Femur (tissue), 1 donor: ENCODE data around the gene SEC14L1.
"Not testable (repeated sequence)": the region's sequence is repeated elsewhere in the genome, so short reads cannot be mapped to it uniquely, and the experiment has no call there.

Experiments used
- DNase-seq: peaks from one replicate; pipeline ENCODE4 v3.0.0-alpha.2; 2017

SEC14L1 gene

DNA sequence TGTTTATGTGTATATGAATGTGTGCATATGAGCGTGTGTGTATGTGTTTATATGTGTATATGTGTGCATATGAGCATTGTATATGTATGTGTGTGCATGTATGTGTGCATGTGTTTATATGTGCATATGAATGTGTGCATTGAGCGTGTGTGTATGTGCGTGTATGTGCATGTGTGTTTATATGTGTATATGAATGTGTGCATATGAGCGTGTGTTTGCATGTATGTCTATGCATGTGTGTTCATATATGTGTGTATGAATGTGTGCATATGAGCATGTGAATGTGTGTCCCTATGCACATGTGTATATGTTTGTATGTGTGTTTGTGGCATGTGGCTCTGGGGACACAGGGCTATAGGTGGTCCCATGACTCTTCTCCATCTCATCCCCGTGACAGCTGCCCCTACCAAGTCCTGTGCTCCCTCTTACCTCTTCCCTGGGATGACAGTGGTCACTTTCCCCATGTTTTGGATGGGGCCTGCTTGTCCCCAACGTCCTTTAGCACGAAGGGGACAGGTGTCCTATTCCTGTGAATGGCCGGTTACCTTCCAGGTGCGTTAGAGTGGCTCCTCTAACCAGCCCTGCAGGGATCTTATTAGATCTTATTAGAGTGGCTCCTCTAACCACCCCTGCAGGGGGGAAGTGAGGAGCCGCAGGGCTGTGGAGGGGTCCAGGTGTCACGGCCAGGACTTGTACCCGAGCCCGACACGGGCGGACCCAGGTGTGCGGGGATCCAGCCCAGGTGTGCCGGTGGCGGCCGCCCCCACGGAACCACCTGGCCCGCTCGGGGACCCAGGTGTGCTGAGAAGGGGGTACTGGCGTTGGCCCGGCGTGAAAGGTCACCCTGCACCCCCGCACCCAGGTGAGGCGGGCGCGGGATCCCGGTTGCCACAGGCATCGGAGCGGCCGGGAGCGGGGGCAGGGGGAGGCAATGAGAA is 105.6 kb downstream of the SEC14L1 start:
- no peak for DNase-seq

DNA sequence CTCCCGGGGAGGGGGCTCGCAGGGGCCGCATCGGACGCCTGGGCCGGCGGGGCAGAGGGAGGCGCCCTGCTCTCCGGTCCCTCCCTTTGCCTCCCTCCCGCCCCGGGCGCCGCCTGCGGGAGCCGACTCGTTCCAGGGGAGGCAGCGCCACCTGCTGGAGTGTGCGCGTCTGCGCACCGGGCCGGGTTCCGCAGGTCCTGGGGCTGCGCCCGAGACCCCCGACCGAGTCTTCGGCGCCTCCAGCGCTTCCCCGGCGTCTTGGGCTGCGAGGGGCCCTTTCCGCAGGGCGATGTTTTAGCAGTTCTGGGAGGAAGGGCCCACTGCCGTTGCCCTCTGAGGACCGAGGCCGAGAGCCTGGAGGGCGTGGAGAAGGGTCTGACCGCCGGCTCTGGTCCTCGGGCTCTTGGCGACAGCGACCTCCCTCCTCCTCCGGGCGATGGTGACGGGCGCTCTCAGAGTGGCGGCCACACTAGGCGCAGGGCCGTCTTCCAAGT is 106.3 kb downstream of the SEC14L1 start:
- DNase-seq: peak; percentile 91

DNA sequence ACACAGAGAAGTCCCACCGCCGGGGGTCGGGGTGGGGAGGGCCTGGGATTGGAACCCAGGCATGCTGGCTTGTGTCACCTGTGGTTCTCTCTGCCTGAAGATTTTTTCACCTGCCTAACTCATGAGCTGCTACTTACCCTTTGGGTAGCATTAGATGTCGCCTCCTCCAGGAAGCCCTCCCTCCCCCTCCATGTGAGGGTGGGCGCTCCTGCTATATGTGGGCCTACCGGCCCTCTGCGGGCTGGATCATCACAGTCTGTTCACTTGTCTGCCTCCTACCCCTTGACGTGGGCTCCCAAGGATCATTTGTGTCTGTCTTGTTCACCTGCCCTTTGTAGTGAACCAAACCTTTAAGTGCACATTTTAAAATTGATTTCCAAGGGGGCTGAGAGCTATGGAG is 106.8 kb downstream of the SEC14L1 start:
- no peak for DNase-seq

DNA sequence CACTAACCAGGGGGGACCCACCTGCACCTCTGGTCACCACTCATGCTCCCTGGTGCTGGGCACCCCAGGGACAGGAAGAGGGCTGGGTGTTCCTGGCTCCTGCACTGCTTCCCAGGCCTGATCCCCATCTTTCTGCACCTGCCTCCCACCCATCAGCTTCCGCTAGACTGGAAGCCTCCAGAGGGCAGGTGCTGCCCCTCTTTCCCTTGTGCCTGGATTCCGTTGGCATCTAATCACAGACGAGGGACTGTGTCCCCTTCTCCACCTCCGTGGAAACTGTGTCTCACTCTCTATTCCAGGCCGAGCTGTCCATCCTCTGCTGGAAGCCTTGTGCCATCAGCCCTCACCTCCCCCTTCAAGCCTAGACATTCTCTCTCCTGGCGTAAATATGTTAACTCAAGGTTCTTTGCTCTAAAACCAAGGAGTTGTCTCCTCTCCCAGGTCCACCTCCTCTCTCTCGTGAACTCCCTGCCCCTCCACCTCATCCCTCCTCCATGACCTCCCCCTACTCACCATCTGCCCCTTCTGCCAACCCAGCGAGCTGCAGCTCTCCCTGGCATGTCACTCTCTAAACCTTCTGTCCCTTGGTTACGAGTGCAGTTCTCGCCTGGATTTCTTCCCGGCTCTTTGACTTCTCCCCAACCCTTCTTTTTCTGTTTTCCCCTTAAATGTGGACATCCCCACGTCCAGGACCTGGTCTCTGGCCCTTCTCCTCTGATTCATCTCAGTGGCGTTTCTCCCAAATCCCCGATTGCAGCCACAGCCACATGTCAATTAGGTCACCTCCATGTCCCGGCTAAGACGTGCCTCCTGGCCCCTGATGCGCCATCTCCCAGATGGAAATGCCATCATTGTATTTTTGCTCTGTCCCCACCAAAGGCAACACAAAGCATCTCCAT is 107.7 kb downstream of the SEC14L1 start:
- no peak for DNase-seq

DNA sequence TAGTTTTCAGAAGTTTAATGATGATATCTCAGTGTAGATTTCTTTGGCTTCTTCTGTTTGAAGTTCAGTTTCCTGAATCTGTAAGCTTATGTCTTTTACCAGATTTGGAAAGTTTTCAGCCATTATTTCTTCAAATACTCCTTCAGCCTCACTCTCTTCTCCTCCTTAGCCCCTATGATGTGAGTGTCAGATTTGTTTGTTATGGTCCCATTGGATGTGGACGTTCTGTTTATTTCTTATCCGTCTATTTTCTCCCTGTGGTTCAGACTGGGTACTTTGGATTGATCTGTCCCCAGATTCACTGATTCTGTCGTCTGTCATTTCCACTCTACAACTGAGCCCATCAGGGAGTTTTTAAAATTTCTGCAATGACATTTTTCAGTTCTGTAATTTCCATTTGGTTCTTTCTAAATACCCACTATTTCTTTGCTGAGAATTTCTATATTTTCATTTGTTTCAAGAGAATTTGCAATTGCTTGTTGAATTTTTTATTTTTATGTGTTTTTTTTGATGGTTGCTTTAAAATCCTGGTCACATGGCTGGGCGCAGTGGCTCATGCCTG is 110.9 kb downstream of the SEC14L1 start:
- no peak for DNase-seq

DNA sequence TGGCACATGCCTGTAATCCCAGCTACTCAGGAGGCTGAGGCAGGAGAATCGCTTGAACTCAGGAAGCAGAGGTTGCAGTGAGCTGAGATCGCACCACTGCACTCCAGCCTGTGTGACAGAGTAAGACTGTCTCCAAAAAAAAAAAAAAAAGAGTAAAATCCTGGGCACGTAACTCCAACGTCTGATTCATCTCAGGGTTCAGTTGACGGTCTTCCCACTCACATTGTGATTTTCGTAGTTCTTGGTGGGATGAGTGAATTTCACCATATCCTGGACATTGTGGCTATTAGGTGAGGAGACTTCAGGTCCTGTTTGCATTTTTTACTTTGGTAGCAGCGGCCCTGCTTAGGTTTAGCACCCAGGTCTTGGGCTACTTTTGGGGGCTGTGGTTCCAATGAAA is 111.5 kb downstream of the SEC14L1 start:
- not testable (repeated sequence) for DNase-seq

DNA sequence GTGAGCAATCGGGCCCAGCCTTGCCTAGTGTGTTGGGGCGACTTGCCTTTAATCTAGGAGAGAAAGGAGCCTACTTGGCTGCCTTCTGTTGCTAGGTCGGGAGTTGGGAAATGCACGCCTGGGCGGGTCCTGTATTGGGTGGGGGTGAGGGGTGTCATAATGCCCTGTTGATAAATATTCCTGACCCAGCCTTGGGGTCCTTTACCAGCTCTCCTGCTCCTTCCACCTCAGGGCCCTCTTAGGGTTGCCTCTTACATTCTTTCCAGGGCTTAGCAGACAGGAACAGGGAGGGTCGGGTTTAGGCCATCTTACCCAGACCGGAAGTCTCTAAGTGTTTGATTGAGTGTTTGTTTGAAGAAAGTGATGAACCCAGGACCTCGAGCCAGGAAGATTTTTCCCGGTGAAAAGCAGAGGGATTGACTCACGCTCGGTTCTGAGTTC is 112.9 kb downstream of the SEC14L1 start:
- no peak for DNase-seq

DNA sequence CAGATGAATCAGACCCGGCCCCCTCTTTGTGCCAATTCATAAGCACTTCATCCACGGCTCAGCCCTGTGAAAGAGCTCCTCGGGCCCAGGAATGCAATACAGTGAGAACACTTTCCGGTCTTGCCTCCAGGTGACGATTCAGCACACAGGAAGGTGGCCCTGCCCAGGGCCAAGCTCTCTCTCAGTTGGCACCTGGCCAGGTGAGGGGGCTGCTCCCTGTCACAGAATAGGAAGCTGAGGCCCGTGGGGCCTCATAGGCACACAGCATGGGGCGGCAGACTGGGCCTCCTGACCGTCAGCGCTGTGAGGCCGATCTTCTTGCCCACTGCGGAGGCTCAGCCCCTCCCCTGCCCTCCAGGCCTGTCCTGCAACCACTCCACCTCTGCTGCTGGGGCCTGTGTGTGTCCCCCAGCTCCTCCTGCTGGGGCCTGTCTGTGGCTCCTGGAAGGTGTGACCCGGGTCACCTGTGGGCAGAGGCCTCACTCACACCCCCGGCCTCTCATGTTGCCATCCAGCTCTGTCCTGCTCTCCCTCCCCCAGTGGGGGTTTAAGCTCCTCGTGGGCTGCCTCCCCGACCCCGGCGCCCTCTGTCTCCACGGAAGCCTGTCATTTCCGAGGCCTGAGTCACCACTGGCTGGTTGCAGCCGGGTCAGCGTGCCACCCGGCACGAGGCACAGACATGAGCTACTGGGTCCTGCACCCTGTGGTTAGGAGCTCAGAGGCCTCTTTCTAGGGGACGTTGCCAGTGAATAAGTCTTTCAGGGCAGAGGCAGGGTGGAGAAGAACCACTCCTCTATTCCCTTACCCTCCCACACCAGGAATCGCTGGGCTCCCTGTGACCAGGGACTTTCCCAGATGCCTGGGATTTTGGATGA is 114.4 kb downstream of the SEC14L1 start:
- DNase-seq: peak; percentile 58

DNA sequence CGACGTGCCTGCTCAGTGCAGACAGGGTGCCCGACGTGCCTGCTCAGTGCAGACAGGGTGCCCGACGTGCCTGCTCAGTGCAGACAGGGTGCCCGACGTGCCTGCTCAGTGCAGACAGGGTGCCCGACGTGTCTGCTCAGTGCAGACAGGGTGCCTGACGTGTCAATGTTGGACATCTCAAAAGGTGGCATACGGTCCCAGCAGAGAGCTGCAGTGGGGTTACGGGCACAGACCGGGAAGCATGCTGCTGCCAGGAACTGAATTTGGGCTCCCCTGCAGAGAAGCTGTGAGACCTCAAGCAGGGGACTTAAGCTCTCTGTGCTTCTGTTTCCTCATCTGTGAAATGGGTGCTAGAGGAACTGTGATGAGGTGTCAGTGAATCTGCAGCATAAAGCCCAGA is 115.2 kb downstream of the SEC14L1 start:
- DNase-seq: not testable (repeated sequence)

DNA sequence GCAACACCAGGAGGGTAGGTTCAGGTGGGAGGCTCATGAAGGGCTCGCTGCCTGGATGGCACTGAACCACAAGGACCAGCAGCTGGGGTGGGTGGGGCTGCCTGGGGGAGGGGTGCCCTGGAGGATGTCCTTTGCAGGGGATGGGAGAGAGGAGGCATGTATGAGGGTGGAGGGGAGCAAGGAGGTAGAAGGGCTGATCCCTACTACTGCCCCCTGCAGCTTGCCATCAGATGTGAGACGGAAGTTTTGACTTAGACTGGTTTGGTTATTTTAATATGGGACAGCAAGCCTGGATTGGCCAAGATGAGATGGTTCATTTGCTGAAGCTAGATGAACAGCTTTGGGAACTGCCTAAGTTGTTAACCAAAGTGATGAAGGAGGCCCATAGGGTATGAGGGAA is 115.9 kb downstream of the SEC14L1 start:
- DNase-seq: no peak

DNA sequence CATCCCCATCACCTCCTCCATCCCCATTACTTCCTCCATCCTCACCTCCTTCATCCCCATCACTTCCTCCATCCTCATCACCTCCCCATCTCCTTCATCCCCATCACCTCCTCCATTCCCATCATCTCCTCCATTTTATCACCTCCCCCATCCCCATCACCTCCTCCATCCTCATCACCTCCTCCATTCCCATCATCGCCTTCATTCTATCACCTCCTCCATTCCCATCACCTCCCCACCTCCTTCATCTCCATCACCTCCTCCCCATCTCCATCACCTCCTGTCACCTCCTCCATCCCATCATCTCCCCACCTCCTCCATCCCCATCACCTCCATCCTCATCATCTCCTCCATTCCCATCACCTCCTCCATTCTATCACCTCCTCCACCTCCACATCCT is 116.4 kb downstream of the SEC14L1 start:
- DNase-seq: no peak

DNA sequence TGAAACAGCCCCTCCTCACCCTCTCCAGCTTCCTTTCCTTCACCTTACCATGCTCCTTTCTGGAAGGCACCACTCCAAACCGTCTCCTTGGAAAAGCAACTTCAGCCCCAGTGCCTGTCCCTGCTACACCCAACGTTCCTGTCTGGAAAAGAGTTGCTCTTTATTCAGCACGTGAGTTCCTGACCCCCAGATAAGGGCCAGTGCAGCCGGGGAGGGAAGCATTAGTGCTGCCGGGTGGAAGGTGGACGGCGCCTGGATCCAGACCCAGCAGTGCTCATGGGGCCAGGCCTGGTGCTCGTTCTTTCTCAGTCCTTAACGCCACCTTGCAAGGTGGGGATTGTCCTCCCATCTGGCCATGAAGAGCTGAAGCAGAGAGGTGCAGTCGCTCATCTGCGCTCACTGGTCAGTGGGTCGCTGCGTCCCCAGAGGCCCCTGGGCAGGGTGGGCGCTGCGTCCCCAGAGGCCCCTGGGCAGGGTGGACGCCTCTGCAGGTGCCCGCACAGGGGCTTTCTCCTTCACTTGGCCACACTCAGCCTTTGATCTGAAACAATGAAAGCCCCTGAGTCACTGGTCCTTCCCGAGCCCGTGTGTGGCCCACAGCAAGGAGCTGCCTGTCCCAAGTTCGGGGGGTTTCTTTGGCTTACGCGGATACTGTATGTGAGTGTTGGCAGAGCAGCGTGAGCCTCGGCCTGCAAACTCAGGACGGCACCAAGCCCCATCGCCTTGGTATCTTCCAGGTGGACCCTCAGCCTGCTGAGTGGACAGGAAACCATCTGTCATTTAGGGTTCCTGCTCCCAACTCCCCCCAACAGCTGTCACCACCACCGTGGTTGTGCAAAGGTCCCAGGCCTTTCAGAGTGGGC is 117.1 kb downstream of the SEC14L1 start:
- no peak for DNase-seq

DNA sequence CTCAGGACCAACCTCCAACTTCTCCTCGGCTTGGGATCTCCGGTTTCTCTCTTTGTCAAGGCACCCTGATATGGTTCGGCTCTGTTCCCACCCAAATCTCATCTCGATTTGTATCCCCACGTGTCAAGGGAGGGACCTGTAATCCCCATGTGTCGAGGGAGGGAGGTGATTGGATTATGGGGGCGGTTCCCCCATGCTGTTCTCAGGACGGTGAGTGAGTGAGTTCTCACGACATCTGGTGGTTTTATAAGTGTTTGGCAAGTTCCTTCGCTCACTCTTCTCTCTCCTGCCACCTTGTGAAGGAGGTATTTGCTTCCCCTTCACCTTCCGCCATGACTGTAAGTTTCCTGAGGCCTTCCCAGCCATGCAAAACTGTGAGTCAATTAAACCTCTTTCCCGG is 117.9 kb downstream of the SEC14L1 start:
- no peak for DNase-seq

DNA sequence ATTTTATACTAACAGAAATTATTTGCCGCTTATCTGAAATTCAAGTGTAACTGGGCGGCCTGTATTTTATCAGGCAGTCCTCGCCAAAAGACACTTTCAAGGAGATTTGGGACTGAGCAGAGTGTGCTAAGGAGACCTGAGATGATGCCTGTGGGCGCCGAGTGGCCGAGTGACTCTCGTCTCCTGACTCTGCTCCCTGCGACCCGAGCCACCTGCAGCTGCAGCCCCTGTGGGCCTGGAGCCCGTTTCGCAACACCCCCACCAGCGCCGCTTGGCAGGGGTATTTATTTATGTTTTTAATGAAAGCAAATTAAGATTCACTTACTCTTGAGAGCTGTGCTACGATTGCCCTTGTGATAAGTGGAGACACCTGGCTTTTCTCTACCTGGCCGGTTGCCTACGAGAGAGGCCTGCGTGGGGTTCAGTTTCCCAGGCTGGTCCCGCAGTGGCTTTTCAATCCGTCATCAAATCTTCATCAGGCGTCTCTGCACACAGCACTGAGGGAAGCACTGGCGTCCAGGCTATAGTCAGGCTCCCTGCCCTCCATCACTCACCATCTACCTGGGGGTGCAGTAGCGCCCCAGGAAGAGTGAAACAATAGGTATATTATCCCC is 124.0 kb downstream of the SEC14L1 start:
- no peak for DNase-seq

DNA sequence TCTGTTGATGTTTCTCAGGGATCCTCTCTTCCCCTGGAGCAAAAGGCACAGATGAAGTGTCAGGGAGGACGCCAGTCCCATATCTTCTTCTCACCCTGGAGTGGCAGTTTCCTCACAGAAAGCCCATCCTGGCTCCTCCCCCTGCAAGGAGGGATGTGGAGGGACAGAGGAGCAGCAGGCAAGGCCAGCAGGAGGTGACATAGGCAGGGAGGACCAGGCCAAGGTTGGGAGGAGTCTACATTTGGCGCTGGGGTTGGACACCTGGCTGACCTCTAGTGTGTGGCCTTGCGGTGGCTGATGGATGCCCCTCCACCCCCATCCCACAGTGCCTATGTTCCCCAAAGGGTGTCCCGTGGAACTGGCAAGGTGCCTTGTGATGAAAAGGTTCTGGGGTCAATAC is 125.4 kb downstream of the SEC14L1 start:
- DNase-seq: no peak
